Measurements from ENCODE around the gene CEP164.

The CEP164 gene

DNA sequence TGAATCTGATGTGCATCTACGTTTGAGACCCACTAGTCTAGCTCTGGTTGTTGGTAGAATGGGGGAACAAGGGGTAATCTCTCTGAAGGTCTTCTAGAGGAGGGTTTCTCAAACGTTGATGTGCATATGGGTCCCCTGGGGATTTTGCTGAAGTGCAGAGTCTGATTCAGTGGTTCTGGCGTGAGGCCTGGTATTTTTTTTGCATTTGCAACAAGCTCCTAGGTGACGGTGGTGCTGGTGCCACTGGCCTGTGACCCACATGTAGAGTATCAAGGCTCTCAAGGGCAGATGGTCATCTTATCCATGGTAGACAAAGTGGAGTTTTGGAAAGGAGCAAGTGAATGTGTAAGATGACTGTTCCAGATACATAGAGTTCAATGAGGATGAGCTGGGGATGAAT, 97.1 kb downstream of the CEP164 start:
- no peak for FAIRE-seq

DNA sequence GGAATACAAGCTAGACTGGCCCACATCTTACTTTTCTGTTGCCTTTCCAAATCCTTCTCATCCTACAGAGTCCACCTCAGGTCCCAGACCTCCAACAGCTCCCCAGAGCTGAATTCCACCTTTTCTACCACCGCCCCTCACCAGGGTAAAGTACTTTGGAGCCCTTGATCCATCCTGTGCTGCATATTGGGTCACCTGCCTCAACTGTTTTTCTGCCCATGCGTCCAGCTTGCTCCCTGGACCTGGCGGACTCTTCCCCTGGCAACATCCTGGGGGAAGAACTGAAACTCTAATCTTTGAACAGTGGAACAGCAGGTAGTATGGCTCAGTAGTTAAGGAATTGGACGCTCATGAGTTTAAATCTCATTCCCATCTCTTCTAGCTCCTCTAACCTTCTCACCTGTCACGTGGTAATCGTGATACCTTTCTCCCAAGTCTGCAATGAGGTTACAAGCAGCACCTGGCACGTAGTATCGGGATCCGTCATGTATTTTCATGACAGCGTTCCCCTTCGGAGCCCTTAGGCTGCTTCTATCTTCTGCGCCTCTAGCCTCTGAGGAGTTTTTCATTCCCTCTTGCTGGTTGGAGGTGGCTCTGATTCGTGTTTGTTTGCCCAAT, 98.1 kb downstream of the CEP164 start:
- no peak for FAIRE-seq

DNA sequence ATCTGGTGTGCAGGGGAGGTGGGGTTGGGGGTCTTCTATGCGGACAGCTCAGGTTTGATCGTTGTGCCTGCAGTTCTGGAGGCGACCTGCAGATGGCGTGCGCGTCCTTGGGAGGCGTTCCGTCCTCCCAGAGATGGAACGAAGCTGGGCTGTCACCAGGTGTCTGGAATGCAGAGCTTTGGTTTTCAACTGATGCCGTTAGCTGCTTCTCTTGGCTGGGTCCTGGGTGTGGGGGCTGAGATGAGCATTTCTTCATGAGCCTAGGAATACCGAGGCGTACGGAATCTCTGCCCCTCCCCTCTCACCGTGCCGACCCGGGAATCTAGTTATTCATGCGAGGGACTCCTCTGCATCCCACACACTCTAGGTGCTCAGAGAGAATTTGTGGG, 98.6 kb downstream of the CEP164 start:
- FAIRE-seq = no peak

DNA sequence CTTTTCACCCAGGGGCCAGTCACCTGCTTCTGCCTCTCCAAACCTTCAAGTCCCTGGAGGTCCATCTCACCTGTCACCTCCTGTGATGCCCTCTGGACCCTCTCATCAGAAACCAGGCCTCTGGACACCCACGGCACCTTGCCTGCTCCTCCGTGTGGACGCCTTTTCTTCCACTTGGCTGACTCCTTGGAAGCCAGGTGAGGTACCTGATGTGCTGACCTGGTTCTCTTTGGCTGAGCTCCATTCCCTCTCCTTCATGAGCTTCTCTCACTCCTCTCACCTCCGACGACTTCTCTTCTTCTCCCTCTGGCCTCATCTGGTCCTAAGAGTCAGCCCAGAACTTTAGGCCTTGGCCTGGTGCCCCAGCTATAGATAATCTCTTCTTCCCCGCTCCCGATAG, 99.3 kb downstream of the CEP164 start:
- FAIRE-seq = no peak

DNA sequence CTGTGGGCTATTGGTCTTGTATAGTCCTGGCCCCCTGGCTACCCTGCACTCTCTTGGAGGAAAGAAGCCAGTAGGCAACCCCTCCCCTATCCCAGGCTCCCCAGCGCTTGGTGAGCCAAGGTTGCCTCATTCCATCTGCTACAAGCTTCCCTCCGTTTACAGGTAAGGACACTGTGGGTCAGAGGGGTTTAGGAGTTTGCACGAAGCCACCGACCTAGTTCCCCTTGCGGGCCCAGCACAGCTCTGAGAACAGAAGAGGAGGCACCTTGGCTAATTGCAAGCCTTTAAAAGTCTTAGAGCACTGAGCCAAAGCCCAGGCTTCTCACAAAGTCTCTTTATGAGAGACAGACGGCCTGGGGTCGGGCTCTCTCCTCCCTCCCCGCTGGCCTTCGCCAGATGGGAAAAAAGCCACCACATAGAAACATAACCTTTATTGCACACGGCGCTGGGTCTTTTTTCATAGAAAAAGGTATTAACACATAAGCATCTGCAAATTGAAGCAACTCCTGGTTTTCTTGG, 99.8 kb downstream of the CEP164 start:
- FAIRE-seq = no peak

DNA sequence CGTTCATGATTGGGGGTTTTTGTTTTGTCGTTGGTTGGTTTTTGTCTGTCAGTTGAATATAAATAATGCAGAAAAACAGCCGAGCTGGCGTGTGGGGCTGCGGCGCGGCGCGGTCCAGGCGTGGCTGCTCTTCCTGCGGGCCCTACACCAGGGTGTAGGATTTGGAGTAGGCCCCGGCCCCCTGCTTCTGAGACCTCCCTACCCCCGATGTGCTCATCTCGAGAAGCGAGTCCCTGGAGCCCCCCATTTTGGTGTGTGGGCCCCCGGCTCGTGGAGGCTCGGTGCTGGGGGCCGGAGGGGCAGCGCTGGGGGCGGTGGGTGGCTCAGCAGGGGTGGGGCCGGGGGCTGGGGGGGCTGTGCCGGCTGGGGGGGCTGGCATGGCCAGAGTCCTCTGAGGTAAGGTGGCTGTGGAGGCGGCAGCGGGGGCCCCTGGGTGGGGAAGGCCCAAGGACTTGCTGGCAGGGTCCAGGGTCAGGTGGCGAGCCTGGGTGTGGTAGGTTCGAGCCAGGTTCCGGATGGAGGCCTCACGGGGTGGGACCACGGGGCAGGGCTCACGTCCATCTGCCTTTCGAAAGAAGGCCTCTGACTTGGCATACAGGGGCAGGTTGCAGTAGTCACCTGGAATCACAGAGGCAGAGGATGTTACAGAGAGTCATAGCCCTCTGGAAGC, 100.7 kb downstream of the CEP164 start:
- FAIRE-seq = no peak

DNA sequence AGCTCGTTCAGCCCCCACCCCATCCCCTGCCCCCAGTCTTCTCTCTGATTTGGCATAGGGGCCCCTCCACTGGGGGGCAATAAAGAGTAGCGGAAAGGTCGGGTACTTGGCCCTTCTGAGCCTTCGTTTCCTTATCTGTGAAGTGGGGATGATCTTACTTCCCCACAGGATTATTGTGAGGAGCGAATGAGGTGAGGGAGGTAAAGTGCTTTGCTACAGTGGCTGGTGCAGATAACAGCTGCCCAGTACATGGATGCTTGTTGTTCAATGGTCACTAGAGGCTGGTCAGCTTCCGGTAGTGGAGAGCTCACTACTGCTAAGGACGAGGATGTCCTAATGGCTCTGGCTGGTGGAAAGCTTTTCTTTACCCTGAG, 101.2 kb downstream of the CEP164 start:
- FAIRE-seq = no peak

DNA sequence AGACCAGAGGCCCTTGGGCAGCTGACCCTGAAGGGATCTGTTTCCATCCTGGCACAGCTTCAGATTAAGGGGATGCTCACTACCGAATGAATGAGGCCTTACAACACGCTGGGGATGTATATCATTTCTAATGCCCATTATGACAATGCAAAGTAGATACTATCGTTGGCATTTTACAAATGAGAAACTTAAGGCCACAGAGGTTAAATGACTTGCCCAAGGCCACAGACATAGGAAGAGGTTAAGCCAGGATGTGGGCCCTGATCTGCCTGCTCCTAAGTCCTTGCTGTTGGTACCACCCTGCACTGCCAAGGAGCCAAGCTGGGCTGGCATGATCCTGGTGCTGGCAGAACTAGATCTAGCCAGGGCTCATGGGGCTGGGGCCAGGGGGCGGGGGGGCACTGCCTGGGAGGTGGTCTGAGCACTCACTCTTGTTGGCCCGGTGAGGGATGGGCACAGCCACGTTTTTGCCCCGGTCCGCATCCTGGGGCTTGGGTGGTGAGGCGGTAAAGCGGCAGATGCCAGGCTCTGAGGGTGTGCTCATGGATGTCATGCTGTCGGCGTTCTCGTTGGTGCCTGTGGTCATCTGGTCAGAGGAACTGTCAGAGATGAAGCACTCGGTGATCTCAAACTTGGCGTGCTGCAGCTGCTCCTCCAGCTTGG, 102.8 kb downstream of the CEP164 start:
- FAIRE-seq = no peak

DNA sequence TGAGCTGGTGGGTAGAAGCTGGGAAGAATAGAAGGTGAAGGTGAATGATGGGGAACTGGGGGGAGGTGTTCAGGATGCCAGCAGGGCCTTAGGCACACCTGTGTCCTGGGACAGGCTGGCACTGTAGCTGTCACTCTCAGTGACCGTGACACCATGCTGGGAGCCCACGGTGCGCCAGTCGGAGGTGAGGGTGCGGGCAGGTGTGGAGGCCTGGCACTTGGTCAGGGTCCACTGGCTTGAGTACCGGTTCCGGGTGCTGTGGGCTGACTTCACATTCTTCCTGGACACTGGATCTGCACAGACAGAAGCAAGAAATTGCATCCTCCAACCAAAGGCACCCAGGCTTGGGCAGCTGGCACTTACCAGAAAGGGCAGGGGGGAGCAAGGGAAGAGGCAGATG, 103.8 kb downstream of the CEP164 start:
- FAIRE-seq = no peak

DNA sequence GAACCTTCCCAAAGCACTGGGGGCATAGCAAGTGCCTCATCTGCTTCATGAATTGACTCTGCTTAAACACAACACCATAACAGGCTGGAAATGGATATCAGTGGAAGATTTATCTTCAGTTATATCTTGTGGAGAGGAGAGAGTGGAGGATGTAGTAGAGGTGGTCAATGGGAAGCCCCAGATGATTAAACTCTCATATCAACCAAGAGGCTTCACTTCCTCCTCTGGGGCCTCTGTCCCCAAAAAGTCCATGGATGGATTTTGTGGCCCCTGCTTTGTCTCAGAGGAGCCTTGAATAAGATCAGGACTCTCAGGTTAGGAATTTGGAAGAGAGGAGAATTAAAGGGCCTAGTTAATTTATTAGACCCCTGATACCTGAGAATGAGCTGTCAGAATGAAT, 106.1 kb downstream of the CEP164 start:
- FAIRE-seq = no peak

DNA sequence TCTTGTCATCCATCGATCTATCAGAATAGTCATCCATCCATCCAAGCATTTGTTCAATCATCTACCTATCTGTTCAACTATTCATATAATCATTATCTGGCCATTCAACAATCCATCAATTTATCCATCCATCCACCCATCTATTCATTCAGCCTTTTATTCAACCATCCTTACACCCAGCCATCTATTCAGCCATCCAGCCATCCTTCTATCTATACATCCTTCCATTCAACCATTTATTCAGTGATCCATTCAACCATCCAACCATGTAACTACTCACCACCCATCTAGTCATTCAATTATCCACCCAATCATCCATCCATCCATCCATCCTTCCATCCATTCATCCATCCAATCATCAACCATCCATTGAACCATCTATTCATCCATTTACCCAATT, 106.8 kb downstream of the CEP164 start:
- FAIRE-seq = no peak

DNA sequence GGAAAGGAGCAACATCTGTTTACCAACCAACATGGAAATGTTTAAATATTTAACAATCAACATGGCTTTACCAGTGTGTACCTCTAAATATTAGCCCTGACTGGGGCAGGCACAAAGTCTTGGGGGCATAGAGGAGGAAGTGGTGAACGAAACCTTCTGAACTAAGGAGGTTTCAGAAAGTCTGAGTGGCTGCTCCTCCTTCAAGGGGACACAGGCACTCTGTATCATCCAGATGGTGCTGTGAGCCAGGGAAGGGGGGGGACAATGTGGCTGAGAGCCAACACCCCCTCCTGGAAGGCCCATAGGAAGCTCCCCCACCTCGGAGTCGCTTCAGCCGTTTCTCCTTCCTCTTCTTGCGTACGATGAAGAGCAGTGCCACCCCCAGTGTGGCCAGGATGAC, 107.7 kb downstream of the CEP164 start:
- no peak for FAIRE-seq

DNA sequence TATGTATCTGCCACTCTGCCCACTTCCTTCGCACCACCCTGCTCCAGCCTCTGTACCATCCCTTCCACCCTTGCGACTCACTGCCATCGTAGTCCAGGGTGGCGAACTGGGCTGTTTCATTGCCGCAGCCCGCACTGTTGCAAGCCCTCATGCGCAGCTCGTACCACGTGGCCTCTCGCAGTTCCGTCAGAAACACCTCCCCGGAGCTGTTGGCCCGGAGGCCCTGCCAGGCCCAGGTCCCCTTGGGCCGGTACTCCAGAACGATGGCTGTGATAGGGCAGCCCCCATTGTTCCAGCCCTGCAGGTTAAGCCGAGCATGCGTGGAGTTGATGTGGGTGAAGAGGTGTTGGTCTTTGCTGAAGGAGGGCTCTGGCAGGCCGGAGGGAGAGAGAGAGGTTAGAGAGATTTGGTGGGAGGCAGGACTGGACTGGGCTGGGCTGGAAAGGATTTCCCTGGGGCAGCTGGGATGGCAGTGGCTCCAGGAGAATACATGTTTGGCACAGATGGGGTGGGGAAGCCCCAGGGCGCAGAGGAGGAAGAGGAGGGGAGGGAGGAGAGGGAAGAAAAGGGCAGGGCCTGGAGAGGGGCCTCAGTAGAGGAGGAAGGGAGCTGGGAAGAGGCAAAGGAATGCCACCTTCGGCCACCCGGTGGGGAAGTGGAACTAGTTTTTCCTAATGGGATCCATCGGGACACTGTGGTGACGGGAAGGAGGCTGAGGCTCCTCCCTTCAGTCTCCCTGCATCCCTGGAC, 109.6 kb downstream of the CEP164 start:
- FAIRE-seq = no peak

DNA sequence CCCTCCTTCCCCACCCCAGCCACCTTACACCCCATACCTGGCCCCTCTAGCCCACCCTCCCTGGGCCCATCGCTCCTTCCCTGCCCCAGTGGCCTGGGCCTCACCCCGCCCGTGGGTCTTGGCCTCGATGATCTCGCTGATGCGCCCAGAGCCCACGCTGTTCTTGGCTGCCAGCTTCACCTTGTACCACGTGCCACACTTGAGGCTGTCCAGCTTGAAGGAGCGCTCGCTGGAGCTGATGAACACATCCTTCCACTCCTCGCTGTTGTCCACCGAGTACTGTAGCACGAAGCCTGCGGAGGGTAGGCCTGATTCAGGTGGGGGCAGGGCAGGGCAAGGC, 110.1 kb downstream of the CEP164 start:
- FAIRE-seq = no peak

DNA sequence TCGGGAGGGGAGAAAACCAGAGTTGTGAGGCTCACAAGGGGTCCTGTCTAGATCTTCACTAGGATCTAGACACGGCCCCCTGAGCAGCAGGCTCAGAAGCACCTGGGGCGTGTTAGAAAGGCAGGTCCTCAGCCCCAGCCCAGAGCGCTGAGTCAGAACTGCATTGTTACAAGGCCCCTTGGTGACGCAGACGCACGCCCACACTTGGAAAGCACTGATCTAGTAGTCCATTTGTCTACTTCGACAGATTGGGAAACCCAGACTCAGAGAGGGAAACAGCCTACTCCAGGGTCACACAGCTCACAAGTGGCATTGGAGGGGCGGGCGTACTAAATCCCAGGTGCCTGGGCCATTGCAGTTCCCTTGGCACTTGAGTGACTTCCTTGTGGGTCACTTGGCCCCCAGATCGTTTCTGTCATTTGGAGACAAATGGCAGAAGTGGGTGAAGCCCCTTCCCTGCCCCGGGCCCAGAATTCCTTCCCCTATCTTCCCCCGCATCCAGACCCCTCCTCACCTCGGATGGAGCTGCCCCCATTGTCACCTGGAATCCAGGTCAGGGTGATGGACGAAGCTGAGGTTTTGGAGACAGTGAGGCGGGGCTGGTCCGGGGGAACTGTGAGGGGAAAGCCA, 110.8 kb downstream of the CEP164 start:
- no peak for FAIRE-seq

DNA sequence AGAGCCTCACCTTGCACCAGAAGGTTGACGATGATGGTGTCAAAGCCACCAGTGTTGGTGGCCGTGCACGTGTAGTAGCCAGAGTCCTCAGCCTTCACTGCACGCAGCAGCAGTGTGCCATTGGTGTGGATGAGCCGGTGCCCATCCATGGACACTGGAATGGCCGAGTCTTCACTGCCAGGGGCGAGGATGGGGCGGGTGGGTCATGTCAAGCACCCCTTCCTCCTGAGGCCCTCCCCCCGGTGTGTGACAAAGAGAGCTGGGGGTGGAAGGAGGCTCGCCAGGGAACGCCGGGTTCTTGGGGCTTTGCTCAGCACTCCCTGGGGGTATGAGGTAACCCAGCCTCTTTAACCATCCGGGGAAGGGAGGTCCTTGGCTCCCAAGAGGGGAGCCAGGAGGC, 111.6 kb downstream of the CEP164 start:
- FAIRE-seq = no peak

DNA sequence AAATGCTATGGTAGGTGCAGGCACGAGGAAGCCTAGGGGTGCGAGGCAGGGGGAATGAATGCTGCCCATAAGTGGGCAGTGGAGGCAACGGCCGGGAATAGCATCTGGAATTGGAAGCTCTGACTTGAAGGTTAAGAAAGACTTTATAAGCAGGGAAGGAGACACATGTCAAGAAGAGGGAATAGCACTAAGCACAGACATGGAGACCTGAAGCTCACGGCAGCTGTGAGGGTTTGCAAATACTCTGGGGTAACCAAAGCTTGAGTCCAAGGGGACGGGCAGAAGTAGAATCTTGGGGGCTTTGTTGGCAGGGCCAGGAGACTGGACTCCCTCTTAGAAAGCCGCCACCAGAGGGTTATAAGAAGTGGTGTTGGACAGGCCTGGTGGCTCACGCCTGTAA, 112.6 kb downstream of the CEP164 start:
- FAIRE-seq = no peak

DNA sequence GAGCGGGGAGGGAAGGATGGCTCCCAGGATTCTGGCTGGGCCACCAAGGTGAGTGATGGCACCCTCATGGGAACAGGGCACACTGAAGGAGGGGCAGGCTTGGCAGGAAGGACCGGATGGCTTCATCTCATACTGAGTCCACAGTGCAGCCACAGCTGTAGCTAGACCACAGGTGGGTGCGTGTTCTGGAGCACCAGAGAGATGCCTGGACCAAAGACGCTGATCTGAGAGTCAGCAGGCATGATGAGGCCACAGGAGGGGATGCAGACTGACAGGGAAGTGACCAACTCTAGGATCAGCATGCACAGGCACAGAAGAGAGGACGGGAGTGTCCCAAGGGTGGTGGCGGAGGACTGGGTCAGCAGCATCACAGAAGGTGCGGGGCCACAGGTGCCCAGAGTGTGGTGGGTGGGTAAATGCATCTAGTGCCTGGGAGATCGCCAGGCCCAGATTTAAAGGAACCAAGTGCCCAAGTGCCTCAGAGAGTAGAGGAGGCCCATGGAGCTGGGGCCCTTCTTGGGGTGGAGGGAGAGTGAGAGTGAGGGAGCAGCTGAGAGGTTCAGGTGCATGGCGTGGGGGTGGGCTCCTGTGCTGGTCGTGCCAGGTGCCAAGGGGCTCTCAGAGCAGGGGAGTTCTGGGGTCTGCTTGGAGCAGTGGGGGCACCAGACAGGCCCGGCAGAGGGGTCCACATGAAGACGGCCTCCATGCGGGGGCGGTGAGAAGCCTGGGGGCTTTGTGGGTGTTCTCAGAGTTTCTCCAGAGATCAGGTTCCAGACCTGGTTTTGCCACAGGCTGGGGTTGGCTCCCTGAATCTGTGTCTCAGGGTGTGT, 113.7 kb downstream of the CEP164 start:
- FAIRE-seq = no peak

DNA sequence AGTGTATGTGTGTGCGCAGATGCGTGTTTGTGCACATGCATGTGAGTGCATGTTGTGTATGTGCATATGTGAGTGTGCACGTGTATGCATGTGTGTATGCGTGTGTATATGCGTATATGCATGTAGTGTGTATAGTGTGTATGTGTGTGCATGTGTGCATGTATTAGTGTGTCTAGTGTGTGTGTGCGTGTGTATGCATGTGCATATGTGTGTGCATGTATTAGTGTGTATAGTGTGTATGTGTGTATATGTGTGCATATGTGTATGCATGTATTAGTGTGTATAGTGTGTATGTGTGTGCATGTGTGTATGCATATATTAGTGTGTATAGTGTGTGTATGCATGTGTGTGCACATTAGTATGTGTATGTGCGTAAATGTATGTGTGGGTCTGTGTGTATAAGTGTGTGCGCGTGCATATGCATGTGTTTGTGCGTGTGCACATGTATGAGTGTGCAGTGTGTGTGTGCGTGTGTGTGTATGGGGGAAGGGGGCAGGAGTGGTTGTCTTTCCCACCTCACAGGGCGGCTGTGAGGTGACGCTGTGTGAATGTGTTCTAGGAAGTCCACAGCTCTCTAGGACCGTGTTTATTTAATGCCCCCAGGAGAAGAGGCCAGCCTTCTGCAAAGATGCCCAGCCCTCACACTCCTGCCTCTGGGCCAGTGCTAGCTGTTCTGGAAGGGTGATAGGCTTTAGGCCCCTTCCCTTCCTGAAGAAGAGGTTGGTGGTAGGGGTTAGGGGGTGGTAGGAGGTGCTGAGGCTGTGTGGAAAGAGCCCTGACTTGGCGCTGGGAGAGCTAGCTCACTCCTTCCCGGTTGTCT, 114.6 kb downstream of the CEP164 start:
- FAIRE-seq = no peak

DNA sequence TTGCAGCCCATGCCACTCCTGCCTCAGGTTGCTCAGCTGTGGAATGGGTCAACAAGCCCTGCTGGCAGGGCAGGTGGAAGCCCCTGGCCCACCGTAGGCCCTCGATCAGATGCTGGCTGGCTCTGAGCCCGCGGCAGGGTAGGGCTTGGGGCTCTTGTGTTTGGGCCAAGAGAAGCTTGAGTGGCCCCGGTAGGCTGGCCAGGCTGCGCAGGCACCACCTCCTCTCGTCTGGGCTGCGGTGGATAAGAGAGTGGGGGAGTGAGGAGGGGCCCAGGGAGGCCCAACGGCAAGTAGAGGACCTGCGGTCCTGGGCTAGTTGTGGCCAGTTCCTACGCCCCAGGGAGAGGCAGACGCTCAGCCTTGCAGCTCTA, 115.2 kb downstream of the CEP164 start:
- no peak for FAIRE-seq
